ENCODE measurements around the gene ITGB1. TPM values are rescaled to one million over a fixed set of nuclear protein-coding genes. Genes with fewer than 3 reads are reported as not detected.
"Not testable (repeated sequence)": the region's sequence is repeated elsewhere in the genome, so short reads cannot be mapped to it uniquely, and the experiment has no call there.

ITGB1 gene
- total RNA-seq, 1 donor from 2014 or later: 193 TPM

- Histone ChIP-seq H3K9me3 (no peaks in the 10 kb centered on the region), H3K4me1 (peaks cover 6% of the 10 kb centered on the region), H3K27me3 (no peaks in the 10 kb centered on the region), H3K27ac (no peak overlapping the region), H3K4me3 (no peak overlapping the region), H3K36me3 (no peaks in the 10 kb centered on the region)
- TF ChIP-seq POLR2AphosphoS5 (IDR thresholded peaks at IDR 0.05; ENCODE audit: insufficient read depth in 1 of 2, low read depth in 1 of 2): no peak
- no peak for TF ChIP-seq CTCF (IDR thresholded peaks at IDR 0.05)
- no peak for TF ChIP-seq POLR2A (IDR thresholded peaks at IDR 0.05)
- intact Hi-C loops (cut with DNase I): no loop called here
- no peak for DNase-seq (ENCODE audit: extremely low spot score in 2 of 2)
These were observed 37.7 kb upstream of the ITGB1 start for GRCh38 chr10:32995751-32996150.

GRCh38 chr10:32995066-32995622 is 37.1 kb upstream of the ITGB1 start:
- H3K9me3 ChIP-seq: no peaks in the 10 kb centered on the region
- TF ChIP-seq CTCF (IDR thresholded peaks at IDR 0.05) (no peak), POLR2A (IDR thresholded peaks at IDR 0.05) (no peak)
- intact Hi-C loops (cut with DNase I): no loop called here
- H3K4me1 ChIP-seq: peaks cover 6% of the 10 kb centered on the region
- no peak overlapping the region for H3K27ac ChIP-seq
- H3K4me3 ChIP-seq: no peak overlapping the region
- no peaks in the 10 kb centered on the region for H3K27me3 ChIP-seq
- no peaks in the 10 kb centered on the region for H3K36me3 ChIP-seq
- no peak for DNase-seq (ENCODE audit: extremely low spot score in 2 of 2)

DNA sequence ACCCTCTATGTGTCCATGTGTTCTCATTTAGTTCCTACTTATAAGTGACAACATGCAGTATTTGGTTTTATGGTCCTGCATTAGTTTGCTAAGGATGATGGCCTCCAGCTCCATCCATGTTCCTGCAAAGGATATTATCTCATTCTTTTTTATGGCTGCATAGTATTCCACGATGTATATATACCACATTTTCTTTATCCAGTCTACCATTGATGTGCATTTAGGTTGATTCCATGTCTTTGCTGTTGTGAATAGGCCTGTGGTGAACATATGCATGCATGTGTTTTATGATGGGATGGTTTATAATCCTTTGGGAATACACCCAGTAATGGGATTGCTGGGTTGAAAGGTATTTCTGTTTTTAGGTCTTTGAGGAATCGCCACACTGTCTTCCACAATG is 36.6 kb upstream of the ITGB1 start:
- H3K36me3 ChIP-seq; H3K27me3 ChIP-seq; H3K4me1 ChIP-seq; H3K9me3 ChIP-seq; H3K4me3 ChIP-seq; DNase-seq (ENCODE audit: extremely low spot score in 2 of 2); intact Hi-C loops (cut with DNase I); H3K27ac ChIP-seq: not testable (repeated sequence)

DNA sequence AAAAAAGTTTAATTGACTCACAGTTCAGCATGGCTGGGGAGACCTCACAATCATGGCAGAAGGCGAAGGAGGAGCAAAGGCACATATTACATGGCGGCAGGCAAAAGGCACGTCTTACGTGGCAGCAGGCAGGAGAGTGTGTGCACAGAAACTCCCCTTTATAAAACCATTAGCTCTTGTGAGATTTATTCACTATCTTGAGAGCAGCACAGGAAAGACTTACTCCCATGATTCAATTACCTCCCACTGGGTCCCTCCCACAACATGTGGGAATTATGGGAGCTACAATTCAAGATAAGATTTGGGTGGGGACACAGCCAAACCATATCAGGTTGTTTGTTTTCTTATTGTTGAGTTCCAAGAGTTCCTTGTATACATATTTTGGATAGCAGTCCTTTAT is 34.3 kb upstream of the ITGB1 start:
- H3K36me3 ChIP-seq; H3K27me3 ChIP-seq; H3K4me3 ChIP-seq; H3K27ac ChIP-seq; H3K9me3 ChIP-seq; DNase-seq (ENCODE audit: extremely low spot score in 2 of 2); intact Hi-C loops (cut with DNase I); H3K4me1 ChIP-seq: not testable (repeated sequence)

DNA sequence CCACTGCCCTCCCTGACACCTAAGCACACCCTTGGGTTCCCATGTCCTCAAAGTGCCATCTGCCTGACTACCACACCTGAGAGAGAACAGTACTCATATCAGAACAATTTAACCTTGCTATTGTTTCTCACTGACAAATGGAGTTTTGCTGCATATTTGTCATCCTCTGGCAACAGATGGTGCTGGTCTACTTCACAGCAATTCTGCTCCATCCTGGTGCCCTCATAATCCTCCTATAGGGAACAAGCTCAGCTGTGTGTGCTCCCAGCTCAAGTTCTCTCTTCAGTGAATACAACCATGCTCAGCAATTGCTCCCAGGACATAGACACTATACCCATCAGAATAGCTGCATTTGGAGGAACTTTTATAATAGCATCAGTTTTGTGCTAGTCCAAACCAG is 32.8 kb upstream of the ITGB1 start:
- H3K4me3 ChIP-seq: no peak overlapping the region
- TF ChIP-seq POLR2A (IDR thresholded peaks at IDR 0.05) (no peak), POLR2AphosphoS5 (IDR thresholded peaks at IDR 0.05; ENCODE audit: insufficient read depth in 1 of 2, low read depth in 1 of 2) (no peak), CTCF (IDR thresholded peaks at IDR 0.05) (no peak)
- intact Hi-C loops (cut with DNase I): no loop called here
- no peaks in the 10 kb centered on the region for H3K27me3 ChIP-seq
- H3K36me3 ChIP-seq: no peaks in the 10 kb centered on the region
- no peak overlapping the region for H3K27ac ChIP-seq
- DNase-seq (ENCODE audit: extremely low spot score in 2 of 2): no peak
- H3K4me1 ChIP-seq: peaks cover 5% of the 10 kb centered on the region
- no peaks in the 10 kb centered on the region for H3K9me3 ChIP-seq

DNA sequence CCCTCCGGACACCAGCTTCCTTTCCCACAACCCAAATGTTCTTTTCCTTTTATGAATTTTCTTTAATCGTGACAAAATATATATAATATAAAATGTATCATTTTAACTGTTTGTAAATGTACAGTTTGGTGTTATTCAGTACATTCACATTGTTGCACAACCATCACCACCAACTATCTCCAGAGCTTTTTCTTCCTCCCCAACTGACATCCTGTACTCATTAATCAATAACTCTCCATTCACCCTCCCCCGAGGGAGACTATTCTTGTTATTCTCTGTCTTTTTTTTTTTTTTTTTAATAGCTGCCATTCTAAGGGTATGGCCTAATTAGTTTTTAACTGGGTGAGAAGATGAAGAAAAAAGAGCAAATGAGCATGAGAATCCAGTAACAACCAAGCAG is 30.6 kb upstream of the ITGB1 start:
- no peak for TF ChIP-seq CTCF (IDR thresholded peaks at IDR 0.05)
- TF ChIP-seq POLR2AphosphoS5 (IDR thresholded peaks at IDR 0.05; ENCODE audit: insufficient read depth in 1 of 2, low read depth in 1 of 2): no peak
- TF ChIP-seq POLR2A (IDR thresholded peaks at IDR 0.05): no peak
- DNase-seq (ENCODE audit: extremely low spot score in 2 of 2): no peak
- Histone ChIP-seq H3K4me3 (no peak overlapping the region), H3K9me3 (no peaks in the 10 kb centered on the region), H3K27ac (no peak overlapping the region), H3K27me3 (no peaks in the 10 kb centered on the region), H3K36me3 (no peaks in the 10 kb centered on the region), H3K4me1 (peaks cover 5% of the 10 kb centered on the region)
- intact Hi-C loops (cut with DNase I): no loop called here
